Ishikawa (cell line): ENCODE results near the gene RRP15.

ENCODE experiments used
- CEBPB ChIP-seq: IDR thresholded peaks from 2 replicates; pipeline ENCODE4 v1.6.1; 2012
- CREB1 ChIP-seq: IDR thresholded peaks from 2 replicates; pipeline ENCODE4 v1.6.1; 2012; ENCODE audit warnings: low read depth
- EGR1 ChIP-seq: IDR thresholded peaks from 2 replicates; pipeline ENCODE4 v1.6.1; 2012
- EP300 ChIP-seq: IDR thresholded peaks from 2 replicates; pipeline ENCODE4 v1.6.1; 2012; ENCODE audit warnings: borderline replicate concordance
- FOXM1 ChIP-seq: IDR thresholded peaks from 2 replicates; pipeline ENCODE4 v1.6.1; 2012; ENCODE audit warnings: low read depth, borderline replicate concordance
- NFIC ChIP-seq: IDR thresholded peaks from 2 replicates; pipeline ENCODE4 v1.6.1; 2012
- RAD21 ChIP-seq: IDR thresholded peaks from 2 replicates; pipeline ENCODE4 v1.6.1; 2012; ENCODE audit warnings: low read depth
- TAF1 ChIP-seq: IDR thresholded peaks from 2 replicates; pipeline ENCODE4 v1.6.1; 2012; ENCODE audit warnings: low read depth, mild to moderate bottlenecking
- TCF12 ChIP-seq: IDR thresholded peaks from 2 replicates; pipeline ENCODE4 v1.6.1; 2012; ENCODE audit warnings: low read depth
- TEAD4 ChIP-seq: IDR thresholded peaks from 2 replicates; pipeline ENCODE4 v1.6.1; 2012
- YY1 ChIP-seq: IDR thresholded peaks from 2 replicates; pipeline ENCODE4 v1.6.1; 2012; ENCODE audit warnings: low read depth
- ZBTB7A ChIP-seq: IDR thresholded peaks from 2 replicates; pipeline ENCODE4 v1.6.1; 2012; ENCODE audit warnings: low read depth
- TF ChIP-seq, protein P1 (sequence below): IDR thresholded peaks from 2 replicates; pipeline ENCODE4 v1.6.1; 2012; ENCODE audit warnings: low read depth, mild to moderate bottlenecking
- TF ChIP-seq, protein P2 (sequence below): IDR thresholded peaks from 2 replicates; pipeline ENCODE4 v1.6.1; 2012
- TF ChIP-seq, protein P3 (sequence below): IDR thresholded peaks from 2 replicates; pipeline ENCODE4 v1.6.1; 2012

RRP15 gene

DNA sequence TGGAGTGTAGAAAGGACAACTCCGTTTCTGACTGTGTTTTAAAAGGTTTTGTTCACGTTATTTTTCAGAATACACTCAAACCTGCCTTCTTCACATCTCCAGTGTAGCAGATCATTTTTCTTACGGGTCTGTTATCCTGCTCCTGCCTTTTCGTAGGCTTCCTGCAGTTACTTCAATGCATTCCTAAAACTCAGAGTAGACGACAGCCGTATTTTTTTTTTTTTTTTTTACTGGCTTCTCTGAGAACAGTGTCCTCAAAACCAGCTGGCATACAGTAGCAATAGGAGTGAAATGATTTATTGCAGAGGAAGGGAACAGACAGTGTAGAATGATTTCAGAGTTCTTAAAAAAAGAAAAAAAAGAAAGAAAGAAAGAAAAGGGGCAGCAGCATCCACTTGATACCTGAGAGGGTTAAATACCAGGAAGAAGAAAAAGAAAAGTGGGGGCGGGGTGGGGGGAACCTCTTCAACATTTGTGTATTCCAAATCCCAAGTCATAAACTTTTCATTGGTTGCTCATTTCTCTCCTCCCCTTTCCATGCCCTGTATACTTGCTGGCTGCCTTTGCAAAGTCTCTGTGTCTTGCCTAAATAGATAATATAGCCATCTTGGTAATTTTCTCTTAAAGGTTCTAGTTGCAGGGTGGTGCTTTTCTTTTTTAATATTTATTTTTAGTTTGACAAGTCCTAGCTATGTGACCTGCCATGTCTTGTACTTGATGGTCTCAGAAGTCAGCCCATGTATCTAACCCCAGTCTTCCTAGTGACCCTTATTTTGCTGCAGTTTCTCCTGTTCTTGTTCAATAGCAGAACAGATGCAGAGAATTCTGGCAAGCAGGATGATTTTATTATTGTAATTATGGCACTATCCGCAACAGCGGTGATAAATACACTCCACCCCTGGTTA is 62.9 kb downstream of the RRP15 start:
- TF ChIP-seq, protein P1, sequence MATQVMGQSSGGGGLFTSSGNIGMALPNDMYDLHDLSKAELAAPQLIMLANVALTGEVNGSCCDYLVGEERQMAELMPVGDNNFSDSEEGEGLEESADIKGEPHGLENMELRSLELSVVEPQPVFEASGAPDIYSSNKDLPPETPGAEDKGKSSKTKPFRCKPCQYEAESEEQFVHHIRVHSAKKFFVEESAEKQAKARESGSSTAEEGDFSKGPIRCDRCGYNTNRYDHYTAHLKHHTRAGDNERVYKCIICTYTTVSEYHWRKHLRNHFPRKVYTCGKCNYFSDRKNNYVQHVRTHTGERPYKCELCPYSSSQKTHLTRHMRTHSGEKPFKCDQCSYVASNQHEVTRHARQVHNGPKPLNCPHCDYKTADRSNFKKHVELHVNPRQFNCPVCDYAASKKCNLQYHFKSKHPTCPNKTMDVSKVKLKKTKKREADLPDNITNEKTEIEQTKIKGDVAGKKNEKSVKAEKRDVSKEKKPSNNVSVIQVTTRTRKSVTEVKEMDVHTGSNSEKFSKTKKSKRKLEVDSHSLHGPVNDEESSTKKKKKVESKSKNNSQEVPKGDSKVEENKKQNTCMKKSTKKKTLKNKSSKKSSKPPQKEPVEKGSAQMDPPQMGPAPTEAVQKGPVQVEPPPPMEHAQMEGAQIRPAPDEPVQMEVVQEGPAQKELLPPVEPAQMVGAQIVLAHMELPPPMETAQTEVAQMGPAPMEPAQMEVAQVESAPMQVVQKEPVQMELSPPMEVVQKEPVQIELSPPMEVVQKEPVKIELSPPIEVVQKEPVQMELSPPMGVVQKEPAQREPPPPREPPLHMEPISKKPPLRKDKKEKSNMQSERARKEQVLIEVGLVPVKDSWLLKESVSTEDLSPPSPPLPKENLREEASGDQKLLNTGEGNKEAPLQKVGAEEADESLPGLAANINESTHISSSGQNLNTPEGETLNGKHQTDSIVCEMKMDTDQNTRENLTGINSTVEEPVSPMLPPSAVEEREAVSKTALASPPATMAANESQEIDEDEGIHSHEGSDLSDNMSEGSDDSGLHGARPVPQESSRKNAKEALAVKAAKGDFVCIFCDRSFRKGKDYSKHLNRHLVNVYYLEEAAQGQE, result no peak
- no peak for TF ChIP-seq TCF12
- TF ChIP-seq TAF1, result no peak
- TF ChIP-seq FOXM1, result no peak
- TF ChIP-seq RAD21, result no peak
- no peak for TF ChIP-seq EGR1
- TF ChIP-seq CEBPB, result no peak
- TF ChIP-seq, protein P2, sequence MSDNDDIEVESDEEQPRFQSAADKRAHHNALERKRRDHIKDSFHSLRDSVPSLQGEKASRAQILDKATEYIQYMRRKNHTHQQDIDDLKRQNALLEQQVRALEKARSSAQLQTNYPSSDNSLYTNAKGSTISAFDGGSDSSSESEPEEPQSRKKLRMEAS, result no peak
- TF ChIP-seq, protein P3, sequence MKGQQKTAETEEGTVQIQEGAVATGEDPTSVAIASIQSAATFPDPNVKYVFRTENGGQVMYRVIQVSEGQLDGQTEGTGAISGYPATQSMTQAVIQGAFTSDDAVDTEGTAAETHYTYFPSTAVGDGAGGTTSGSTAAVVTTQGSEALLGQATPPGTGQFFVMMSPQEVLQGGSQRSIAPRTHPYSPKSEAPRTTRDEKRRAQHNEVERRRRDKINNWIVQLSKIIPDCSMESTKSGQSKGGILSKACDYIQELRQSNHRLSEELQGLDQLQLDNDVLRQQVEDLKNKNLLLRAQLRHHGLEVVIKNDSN, result no peak

DNA sequence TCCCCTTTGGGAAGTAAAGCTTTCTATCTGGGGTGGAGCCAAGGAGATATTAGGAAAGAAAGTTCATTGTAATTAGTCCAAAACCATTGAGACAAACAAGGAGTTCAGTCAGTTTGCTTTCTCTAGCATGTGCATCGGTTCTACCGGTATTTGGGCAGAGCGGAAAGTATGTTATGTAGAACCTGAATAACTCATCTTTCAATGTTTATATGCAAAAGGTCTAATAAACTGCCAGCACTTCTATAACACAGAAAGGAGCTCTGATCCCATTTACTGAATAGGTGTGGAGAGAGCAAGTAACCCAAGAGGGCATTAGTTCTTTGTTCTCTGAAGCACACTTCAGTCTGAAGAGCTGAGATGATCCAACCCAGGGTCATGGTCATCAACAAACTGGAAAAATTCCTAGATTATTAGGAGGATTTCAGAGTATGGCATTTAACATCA is 63.6 kb downstream of the RRP15 start:
- TF ChIP-seq, protein P1, result no peak
- no peak for TF ChIP-seq EP300
- no peak for TF ChIP-seq RAD21
- TF ChIP-seq TCF12, result no peak
- TF ChIP-seq TEAD4, result no peak
- no peak for TF ChIP-seq EGR1
- TF ChIP-seq NFIC, result no peak
- TF ChIP-seq YY1, result no peak
- TF ChIP-seq, protein P2, result no peak

DNA sequence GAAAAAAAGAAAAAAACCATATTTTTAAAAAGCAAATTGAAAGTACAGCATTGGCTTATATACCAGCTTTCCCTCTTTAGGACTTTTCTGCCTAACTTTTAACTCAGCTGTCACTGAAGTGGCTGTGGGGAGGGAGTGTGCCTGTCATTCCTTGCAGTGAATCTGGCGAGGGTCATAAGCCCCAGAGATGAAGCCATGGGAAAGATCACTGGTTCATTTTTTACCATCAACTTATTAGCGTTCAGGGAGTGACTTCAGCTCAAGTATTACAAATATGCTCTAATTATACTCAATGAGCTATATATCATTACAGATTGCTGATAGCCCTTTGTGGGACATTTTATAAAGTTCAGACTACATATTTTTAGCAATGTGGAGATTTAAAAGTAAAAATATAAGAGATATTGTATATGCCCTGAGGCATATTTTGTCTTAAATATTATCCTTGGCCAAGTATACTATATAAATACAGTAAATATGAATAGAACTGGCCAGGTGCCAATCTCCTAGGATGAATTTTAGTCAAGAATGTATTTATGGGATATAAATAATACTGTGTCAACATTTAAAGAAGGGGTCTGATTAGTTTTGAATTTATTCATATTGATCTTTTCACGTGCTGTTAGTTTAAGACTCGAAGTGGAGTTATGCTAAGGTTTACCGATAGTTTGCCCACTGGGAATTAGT is 64.4 kb downstream of the RRP15 start:
- TF ChIP-seq, protein P1, result no peak
- no peak for TF ChIP-seq TAF1

DNA sequence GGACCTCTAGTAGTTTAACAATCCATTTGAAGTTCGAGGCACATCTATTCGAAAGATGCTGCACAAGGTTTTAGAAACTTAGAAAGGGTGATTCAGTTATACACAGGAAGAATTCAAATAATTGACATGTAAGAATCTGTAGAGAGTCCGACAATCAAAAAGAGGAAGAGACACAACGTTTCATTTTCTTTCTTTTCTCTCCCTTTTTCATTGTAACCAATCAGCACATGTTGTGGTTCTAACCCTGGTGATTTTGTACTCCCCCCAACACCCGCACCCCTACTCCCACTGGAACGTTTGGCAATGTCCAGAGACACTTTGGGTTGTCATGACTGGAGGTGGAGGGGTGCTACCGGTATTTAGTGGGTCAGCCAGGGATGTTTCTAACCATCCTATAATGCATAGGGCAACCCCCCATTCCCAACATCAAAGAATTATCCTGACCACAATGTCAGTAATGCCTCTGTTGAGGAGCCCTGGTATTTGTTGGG is 65.0 kb downstream of the RRP15 start:
- TF ChIP-seq EGR1, result no peak
- no peak for TF ChIP-seq NFIC
- TF ChIP-seq TEAD4, result no peak
- TF ChIP-seq CEBPB, result no peak
- TF ChIP-seq EP300, result no peak
- no peak for TF ChIP-seq YY1
- no peak for TF ChIP-seq CREB1

DNA sequence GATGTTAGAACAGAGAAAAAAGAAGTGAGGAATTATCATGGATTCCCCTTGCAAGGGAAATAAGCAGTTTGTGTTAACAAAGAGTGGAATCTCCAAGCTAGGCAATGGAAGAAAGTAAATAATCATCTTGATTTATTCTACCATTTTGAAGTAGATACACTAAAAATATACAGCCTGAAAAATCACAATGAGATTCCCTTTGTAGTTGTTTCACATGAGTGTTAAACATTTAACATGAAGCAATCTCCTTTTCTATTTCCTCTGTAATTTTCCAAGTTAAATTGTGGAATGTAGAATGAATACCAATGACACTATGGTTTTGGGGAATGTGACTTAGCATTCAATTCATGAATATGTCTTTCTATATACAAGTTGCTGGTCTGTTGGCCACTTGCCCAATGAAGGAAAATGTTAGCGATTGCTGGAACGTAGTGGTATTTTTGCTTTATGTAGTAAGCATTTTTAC is 65.7 kb downstream of the RRP15 start:
- TF ChIP-seq NFIC (peak; percentile 31), RAD21 (no peak), CREB1 (no peak), ZBTB7A (no peak), FOXM1 (no peak), TEAD4 (peak; percentile 56; the same call in 1 of the 2 replicates), CEBPB (no peak), YY1 (no peak)
- TF ChIP-seq, protein P3, result no peak
- TF ChIP-seq, protein P2, result no peak
- TF ChIP-seq, protein P1, result no peak
